ENCODE results near the gene IPO13.

IPO13 gene

DNA sequence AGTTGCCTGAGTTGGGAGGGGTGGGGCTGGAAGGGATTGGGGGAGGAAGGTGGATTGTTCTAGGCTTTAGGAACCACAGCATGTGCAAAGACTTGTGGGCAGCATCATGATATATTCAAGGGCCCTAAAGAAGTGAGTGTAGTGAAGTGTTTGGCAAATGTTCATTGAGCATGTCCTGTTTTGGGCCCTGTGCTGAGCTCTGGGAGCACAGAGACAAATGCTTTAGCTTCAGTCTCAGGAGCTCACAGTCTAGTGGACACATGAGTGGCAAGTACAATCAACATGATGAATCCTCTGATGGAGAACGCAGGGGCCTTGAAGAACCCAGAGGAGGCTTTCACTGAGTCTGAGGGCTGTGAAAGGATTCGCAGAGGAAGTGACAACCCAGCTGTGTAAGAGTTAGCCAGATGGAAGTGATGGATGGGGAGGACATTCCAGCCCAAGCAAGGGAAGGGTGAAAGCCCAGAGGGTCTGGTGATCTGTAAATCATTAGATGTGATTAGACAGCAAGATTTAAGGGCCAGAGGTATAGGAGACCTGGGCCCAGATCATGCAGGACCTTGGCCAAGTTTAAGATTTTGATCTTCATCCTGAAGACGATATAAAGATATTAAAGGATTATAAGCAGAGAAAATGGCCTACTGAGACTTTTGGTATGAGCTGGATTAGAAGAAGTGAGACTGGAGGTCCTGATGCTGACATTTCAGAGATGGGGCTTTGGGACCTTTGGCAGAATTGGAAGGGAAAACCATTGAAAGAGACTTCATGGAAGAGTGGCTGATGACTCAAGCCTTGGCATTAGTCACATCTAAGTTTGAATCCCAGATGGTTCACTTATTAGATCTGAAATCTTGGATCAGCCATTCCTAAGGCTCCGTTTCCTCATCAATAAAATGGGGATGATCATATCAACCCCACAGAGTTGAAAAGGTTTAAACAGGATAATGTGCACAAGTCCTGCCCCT is 4.6 kb downstream of the IPO13 start:
- Mint-ChIP-seq H3K27ac (no peak overlapping the region), H3K27me3 (ENCODE audit: low read depth) (no peaks in the 10 kb centered on the region), H3K4me3 (no peak overlapping the region), H3K36me3 (ENCODE audit: low read depth) (peaks cover 2% of the 10 kb centered on the region), H3K4me1 (ENCODE audit: low read depth) (peaks cover 22% of the 10 kb centered on the region), H3K9me3 (no peaks in the 10 kb centered on the region)
- no peak for DNase-seq (ENCODE audit: low spot score)

DNA sequence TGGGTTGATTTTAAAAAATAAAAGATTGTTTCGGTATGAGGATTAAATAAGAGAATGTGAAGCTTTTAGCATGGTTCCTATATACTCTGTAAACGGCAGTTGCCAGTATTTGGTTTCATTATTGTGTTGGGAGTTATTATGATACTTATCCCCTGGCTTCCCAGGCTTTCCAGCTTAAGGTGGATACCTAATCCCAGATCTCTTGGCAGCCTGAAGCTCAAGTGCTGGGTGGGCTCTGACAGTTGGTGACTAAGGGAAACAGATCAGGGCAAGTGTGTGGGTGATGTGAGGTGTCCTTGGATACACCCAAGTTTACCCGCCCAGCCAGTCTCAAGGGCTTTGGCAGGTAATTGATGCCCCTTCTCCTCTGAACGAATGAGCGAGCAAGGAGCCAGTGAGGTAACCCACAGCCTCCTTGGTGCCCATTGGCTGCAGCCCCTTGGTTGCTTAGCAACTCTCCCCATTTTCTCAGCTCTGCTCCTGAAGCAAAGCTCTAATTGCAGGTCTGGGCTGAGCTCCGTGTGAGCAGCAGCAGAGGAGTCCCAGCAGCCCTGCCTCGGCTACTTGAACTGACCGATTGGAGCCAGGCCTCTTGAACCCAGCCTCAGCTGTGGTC is 6.1 kb downstream of the IPO13 start:
- H3K36me3 Mint-ChIP-seq (ENCODE audit: low read depth), result peaks cover 2% of the 10 kb centered on the region
- no peak for DNase-seq (ENCODE audit: low spot score)
- H3K27me3 Mint-ChIP-seq (ENCODE audit: low read depth), result no peaks in the 10 kb centered on the region
- H3K27ac Mint-ChIP-seq, result no peak overlapping the region
- no peak overlapping the region for H3K4me3 Mint-ChIP-seq
- peaks cover 19% of the 10 kb centered on the region for H3K4me1 Mint-ChIP-seq (ENCODE audit: low read depth)
- H3K9me3 Mint-ChIP-seq, result no peaks in the 10 kb centered on the region

DNA sequence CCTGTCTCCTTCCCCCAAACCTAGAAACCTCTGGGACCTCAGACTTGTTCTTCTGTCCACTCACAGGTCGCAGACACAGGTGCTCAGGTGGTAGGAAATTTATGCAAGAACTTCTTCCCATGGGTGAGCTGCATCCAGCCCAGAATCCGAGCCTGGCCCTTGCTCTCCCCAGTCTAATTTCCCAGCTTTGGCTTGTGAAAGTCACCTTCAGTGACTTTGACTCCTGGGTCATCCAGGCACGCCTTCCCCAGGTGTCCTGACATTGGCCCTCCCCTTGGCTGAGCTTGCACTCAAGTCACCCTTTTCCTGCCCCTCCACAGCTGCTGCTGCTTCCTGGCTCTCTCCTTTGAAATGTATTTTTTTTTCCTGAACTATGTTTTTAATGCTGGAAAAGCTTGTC is 6.6 kb downstream of the IPO13 start:
- Mint-ChIP-seq H3K9me3 (no peaks in the 10 kb centered on the region), H3K27me3 (ENCODE audit: low read depth) (no peaks in the 10 kb centered on the region), H3K36me3 (ENCODE audit: low read depth) (peaks cover 2% of the 10 kb centered on the region), H3K4me3 (no peak overlapping the region), H3K27ac (no peak overlapping the region), H3K4me1 (ENCODE audit: low read depth) (peaks cover 13% of the 10 kb centered on the region)
- no peak for DNase-seq (ENCODE audit: low spot score)

DNA sequence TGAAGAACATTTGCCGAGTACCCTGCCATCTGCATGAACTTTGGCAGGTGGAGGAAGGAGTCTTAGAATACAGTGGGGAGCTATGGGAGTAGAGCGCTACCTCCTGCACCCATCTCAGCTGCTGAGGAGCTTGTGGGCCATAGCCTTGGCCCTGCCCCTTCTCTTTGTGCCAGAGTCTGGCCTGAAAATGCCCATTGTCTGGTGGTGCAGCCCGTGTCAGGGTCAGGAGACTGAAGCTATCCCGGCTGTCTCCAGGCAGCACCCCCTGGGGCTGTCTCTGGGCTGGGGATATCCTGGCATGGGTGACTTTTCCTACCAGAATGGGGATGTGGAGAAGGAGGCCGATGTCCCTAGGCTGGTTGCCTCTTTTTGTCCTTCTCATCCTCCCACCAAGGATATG is 7.3 kb downstream of the IPO13 start:
- no peaks in the 10 kb centered on the region for H3K9me3 Mint-ChIP-seq
- no peak for DNase-seq (ENCODE audit: low spot score)
- H3K4me1 Mint-ChIP-seq (ENCODE audit: low read depth), result peaks cover 7% of the 10 kb centered on the region
- H3K4me3 Mint-ChIP-seq, result no peak overlapping the region
- no peaks in the 10 kb centered on the region for H3K27me3 Mint-ChIP-seq (ENCODE audit: low read depth)
- H3K36me3 Mint-ChIP-seq (ENCODE audit: low read depth), result peaks cover 2% of the 10 kb centered on the region
- no peak overlapping the region for H3K27ac Mint-ChIP-seq

DNA sequence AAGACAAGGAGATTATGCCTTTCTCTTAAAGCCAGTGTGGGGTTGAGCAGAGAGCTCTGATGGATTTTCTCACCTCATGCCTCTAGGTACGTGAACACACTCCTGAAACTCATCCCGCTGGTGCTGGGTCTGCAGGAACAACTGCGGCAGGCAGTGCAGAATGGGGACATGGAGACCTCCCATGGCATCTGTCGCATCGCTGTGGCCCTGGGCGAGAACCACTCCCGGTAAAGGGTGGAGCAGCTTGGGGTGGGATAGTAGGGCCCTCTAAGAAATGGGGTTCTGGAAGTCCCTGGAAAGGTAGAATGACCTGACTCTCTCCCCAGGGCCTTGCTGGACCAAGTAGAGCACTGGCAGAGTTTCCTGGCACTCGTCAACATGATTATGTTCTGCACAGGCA is 9.5 kb downstream of the IPO13 start:
- Mint-ChIP-seq H3K27ac (no peak overlapping the region), H3K27me3 (ENCODE audit: low read depth) (no peaks in the 10 kb centered on the region), H3K36me3 (ENCODE audit: low read depth) (peaks cover 2% of the 10 kb centered on the region), H3K4me1 (ENCODE audit: low read depth) (no peaks in the 10 kb centered on the region), H3K9me3 (no peaks in the 10 kb centered on the region), H3K4me3 (no peak overlapping the region)
- no peak for DNase-seq (ENCODE audit: low spot score)

DNA sequence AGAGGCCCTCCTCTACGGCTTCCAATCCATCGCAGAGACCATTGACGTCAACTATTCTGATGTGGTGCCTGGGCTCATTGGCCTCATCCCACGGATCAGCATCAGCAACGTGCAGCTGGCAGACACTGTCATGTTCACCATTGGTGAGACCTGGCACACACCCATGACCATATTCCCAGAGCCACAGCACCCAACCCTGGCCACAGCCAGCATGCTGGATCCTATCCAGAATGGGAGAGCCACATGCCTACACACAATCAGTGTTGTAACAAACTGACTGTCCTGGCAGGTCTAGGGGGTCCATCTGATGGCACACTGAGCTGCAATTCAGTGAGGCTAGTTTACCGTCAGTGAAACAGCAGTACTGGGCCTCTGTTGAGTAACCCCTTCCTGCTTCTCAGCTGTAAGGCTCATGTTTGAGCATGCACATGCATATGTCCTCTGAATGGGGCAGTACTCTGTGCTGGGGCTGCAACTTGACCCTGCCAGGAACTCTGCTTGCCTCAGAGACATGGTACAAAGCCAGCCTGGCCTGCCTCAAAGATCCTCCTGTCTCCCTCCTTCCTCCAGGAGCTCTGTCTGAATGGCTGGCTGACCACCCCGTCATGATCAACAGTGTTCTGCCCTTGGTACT is 10.8 kb downstream of the IPO13 start:
- H3K27ac Mint-ChIP-seq, result no peak overlapping the region
- DNase-seq (ENCODE audit: low spot score), result no peak
- H3K36me3 Mint-ChIP-seq (ENCODE audit: low read depth), result peaks cover 2% of the 10 kb centered on the region
- H3K4me1 Mint-ChIP-seq (ENCODE audit: low read depth), result no peaks in the 10 kb centered on the region
- no peak overlapping the region for H3K4me3 Mint-ChIP-seq
- no peaks in the 10 kb centered on the region for H3K27me3 Mint-ChIP-seq (ENCODE audit: low read depth)
- H3K9me3 Mint-ChIP-seq, result no peaks in the 10 kb centered on the region

DNA sequence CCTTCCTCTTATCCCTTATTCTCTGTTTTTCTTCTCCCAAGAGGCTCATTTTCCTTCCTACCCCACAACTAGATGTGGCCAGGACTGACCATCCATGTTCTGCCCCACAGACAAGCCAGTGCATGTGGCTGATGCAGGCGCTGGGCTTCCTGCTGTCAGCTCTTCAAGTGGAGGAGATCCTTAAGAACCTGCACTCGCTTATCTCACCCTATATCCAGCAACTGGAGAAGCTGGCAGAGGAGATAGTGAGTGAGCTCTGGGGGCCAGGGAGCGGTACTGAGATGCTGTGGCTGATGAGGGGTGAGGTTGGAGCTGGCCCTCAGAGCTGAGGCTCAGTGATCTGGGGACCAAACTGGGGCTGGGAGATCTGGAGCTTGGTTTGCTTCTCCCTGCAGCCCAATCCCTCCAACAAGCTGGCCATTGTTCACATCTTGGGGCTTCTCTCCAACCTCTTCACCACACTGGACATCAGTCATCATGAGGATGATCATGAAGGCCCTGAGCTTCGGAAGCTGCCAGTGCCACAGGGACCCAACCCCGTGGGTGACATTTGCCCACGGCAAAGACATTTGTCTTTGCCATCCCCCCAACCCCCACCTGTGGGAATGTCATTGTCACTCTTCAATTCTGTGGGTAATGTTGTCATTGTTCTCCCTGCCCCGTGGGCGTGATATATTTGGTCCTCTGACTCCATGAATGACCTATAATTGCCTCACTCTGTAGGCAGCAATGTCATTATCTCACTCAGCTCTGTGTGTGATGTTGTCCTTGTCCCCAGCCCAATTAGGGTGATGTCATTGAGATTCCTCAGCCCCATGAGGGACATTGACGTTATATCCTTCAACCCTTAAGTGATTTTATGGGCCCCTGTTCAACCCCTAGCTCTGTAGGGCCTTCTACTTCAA is 11.9 kb downstream of the IPO13 start:
- no peak overlapping the region for H3K27ac Mint-ChIP-seq
- H3K9me3 Mint-ChIP-seq, result no peaks in the 10 kb centered on the region
- no peaks in the 10 kb centered on the region for H3K27me3 Mint-ChIP-seq (ENCODE audit: low read depth)
- H3K36me3 Mint-ChIP-seq (ENCODE audit: low read depth), result peaks cover 2% of the 10 kb centered on the region
- H3K4me3 Mint-ChIP-seq, result no peak overlapping the region
- no peaks in the 10 kb centered on the region for H3K4me1 Mint-ChIP-seq (ENCODE audit: low read depth)
- no peak for DNase-seq (ENCODE audit: low spot score)

DNA sequence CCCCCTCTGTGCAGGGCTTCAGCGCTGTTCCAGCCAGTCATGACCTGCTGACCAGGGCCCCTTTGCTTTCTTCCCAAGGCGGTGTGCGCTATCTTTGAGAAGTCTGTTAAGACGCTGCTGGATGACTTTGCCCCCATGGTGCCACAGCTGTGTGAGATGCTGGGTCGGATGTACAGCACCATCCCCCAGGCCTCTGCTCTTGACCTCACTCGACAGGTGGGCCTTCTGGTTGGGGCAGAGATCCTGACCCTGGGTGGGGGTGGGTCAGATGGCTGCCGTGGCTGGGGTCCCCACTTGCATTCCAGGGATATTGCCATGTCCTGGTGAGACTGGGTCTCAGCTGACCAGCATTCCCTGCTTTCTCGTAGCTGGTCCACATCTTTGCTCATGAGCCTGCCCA is 14.0 kb downstream of the IPO13 start:
- DNase-seq (ENCODE audit: low spot score), result no peak
- Mint-ChIP-seq H3K4me3 (no peak overlapping the region), H3K9me3 (no peaks in the 10 kb centered on the region), H3K27me3 (ENCODE audit: low read depth) (no peaks in the 10 kb centered on the region), H3K36me3 (ENCODE audit: low read depth) (peaks cover 2% of the 10 kb centered on the region), H3K4me1 (ENCODE audit: low read depth) (no peaks in the 10 kb centered on the region), H3K27ac (no peak overlapping the region)

DNA sequence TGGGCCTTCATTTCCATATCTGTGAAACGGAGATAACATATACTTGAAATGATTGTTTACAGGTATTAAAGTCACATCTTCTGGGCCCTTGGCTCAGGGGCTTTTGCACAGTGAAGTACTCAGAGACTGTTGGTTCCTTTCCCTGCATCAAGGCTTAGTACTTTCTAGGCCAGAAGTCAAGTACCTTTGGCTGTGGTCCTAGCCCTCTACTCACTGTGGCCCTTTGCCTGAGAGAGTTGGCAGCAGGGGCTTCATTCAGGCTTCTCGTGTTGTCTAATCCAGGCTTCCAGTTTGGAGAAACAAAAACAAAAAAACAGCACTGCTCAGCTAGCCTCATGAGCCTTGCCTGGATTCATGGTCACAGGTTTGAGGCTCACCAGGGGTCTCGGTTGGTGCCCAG is 14.9 kb downstream of the IPO13 start:
- no peak for DNase-seq (ENCODE audit: low spot score)
- H3K4me3 Mint-ChIP-seq, result no peak overlapping the region
- peaks cover 2% of the 10 kb centered on the region for H3K36me3 Mint-ChIP-seq (ENCODE audit: low read depth)
- H3K9me3 Mint-ChIP-seq, result no peaks in the 10 kb centered on the region
- H3K27me3 Mint-ChIP-seq (ENCODE audit: low read depth), result no peaks in the 10 kb centered on the region
- H3K4me1 Mint-ChIP-seq (ENCODE audit: low read depth), result no peaks in the 10 kb centered on the region
- H3K27ac Mint-ChIP-seq, result no peak overlapping the region

DNA sequence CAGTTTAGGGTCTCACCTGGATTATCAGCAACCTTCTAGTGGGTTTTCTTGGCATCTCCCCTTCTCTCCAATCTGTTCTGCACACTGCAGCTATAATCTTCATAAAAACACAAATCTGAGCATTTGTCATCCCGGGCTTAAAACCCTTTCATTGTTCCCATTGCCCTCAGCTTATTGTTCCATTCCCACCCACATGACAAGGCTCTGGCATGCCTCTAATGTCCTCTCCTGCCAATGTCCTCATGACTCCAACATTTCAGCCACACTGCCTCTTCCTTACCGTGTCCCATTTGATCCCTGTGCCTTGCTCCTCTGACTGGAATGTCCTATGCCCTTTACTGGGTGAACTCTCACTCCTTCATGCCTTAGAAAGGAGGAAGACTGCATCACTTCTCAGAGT is 15.6 kb downstream of the IPO13 start:
- Mint-ChIP-seq H3K27ac (no peak overlapping the region), H3K4me3 (no peak overlapping the region), H3K36me3 (ENCODE audit: low read depth) (peaks cover 2% of the 10 kb centered on the region), H3K9me3 (no peaks in the 10 kb centered on the region), H3K4me1 (ENCODE audit: low read depth) (no peaks in the 10 kb centered on the region), H3K27me3 (ENCODE audit: low read depth) (no peaks in the 10 kb centered on the region)
- no peak for DNase-seq (ENCODE audit: low spot score)

DNA sequence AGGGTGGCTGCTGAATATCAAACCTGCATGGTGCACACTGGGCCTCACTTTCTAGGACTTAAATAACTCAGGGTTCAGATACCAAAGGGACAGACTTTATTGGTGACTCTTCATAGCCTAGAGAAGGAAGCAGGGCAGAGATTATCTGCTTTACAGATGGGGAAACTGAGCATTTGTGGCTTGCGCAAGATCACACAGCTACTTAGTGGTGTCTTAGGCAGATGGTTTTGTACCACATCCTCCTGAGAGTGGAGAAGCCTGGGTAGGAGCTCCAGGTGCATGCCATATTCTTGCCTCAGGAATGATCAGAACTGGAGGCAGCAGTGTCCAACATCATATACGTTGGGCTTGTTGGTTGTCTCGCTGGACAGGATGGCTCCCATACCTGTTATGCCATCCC is 16.3 kb downstream of the IPO13 start:
- H3K27ac Mint-ChIP-seq, result no peak overlapping the region
- DNase-seq (ENCODE audit: low spot score), result no peak
- no peak overlapping the region for H3K4me3 Mint-ChIP-seq
- no peaks in the 10 kb centered on the region for H3K4me1 Mint-ChIP-seq (ENCODE audit: low read depth)
- peaks cover 2% of the 10 kb centered on the region for H3K36me3 Mint-ChIP-seq (ENCODE audit: low read depth)
- no peaks in the 10 kb centered on the region for H3K27me3 Mint-ChIP-seq (ENCODE audit: low read depth)
- H3K9me3 Mint-ChIP-seq, result no peaks in the 10 kb centered on the region

DNA sequence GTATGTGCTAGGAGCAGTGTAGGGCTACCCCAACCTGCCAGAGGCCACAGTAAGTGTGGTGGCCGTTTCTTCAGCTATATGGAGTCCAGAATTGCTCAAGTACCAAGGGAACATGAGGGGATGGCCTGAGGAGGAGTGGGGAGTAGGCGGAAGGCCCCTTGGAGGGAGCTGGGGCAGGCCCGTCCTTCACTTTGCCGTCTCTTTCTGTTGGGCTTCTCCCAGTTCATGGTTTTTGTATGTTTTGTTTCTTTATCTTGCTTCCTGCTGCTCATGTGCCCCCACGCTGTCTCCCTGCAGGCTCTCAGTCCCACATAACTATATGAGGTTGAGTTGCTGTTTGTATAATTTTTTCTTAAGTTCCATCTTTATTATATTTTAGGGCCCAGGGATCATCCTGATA is 17.1 kb downstream of the IPO13 start:
- H3K4me1 Mint-ChIP-seq (ENCODE audit: low read depth), result no peaks in the 10 kb centered on the region
- H3K27ac Mint-ChIP-seq, result no peak overlapping the region
- no peak for DNase-seq (ENCODE audit: low spot score)
- no peaks in the 10 kb centered on the region for H3K27me3 Mint-ChIP-seq (ENCODE audit: low read depth)
- H3K9me3 Mint-ChIP-seq, result no peaks in the 10 kb centered on the region
- H3K4me3 Mint-ChIP-seq, result no peak overlapping the region
- peaks cover 2% of the 10 kb centered on the region for H3K36me3 Mint-ChIP-seq (ENCODE audit: low read depth)

DNA sequence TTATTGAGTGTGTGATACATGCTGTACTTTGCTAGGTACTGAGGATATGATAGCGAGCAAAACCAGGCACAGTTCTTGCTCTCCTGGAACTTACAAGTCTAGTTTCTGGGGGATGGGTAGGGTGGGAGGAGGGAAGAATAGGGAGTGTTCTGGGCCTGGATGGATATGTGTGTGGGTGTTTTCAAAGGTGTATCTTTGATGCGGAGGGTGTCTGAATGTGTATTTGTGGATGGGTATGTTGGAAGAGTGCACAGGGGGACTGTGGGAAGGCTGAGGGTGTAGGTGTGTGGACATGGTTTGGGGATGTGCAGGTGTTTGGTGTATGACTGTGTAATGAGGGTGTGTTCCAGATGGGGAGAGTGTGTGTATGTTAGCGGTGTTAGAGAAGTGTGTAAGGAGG is 18.6 kb downstream of the IPO13 start:
- Mint-ChIP-seq H3K36me3 (ENCODE audit: low read depth) (peaks cover 6% of the 10 kb centered on the region), H3K27ac (no peak overlapping the region), H3K9me3 (no peaks in the 10 kb centered on the region), H3K4me3 (no peak overlapping the region), H3K27me3 (ENCODE audit: low read depth) (no peaks in the 10 kb centered on the region), H3K4me1 (ENCODE audit: low read depth) (peaks cover 9% of the 10 kb centered on the region)
- DNase-seq (ENCODE audit: low spot score), result no peak

Data from T-helper 2 cell treated with Interferon-gamma antibody and Interleukin-4, amounts not matched to agents 5 μg/mL and 100 μg/mL, for 36 hours (primary cell).